ENCODE measurements around the gene NCKAP5. TPM values are rescaled to one million over a fixed set of nuclear protein-coding genes. Genes with fewer than 3 reads are reported as not detected.
A peak's percentile ranks its signal among the peaks of the same experiment; 100 is the strongest.

Gene NCKAP5
- total RNA-seq, 1 experiment from 2014 or later = not detected

- TF ChIP-seq, protein P1, sequence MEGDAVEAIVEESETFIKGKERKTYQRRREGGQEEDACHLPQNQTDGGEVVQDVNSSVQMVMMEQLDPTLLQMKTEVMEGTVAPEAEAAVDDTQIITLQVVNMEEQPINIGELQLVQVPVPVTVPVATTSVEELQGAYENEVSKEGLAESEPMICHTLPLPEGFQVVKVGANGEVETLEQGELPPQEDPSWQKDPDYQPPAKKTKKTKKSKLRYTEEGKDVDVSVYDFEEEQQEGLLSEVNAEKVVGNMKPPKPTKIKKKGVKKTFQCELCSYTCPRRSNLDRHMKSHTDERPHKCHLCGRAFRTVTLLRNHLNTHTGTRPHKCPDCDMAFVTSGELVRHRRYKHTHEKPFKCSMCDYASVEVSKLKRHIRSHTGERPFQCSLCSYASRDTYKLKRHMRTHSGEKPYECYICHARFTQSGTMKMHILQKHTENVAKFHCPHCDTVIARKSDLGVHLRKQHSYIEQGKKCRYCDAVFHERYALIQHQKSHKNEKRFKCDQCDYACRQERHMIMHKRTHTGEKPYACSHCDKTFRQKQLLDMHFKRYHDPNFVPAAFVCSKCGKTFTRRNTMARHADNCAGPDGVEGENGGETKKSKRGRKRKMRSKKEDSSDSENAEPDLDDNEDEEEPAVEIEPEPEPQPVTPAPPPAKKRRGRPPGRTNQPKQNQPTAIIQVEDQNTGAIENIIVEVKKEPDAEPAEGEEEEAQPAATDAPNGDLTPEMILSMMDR (IDR thresholded peaks at IDR 0.05; ENCODE audit: unreplicated experiment) = no peak
- ChIA-PET POLR2A (no interaction called here), CTCF (interaction anchor here (0.6 kb wide), 1 partner anchor 77 kb away, joined by 3 read pairs; no protein-coding TSS in a partner anchor)
- Mint-ChIP-seq H3K27me3 (ENCODE audit: insufficient read depth, unreplicated experiment) (no peaks in the 10 kb centered on the region), H3K4me3 (ENCODE audit: unreplicated experiment) (no peak overlapping the region), H3K4me1 (ENCODE audit: insufficient read depth, unreplicated experiment) (peaks cover 8% of the 10 kb centered on the region), H3K36me3 (ENCODE audit: insufficient read depth, unreplicated experiment) (no peaks in the 10 kb centered on the region), H3K27ac (ENCODE audit: low read depth, unreplicated experiment) (no peak overlapping the region), H3K9me3 (ENCODE audit: unreplicated experiment) (no peaks in the 10 kb centered on the region)
- intact Hi-C loops (cut with micrococcal nuclease) = no loop called here
- DNase-seq (ENCODE audit: unreplicated experiment) = no peak
- no TSS peak for BruUV-seq (replicated peaks)
Observed at GRCh38 chr2:133363884-133364283, 204.4 kb downstream of the NCKAP5 start.

GRCh38 chr2:133362061-133362476, 206.2 kb downstream of the NCKAP5 start:
- Mint-ChIP-seq H3K9me3 (ENCODE audit: unreplicated experiment) (no peaks in the 10 kb centered on the region), H3K4me1 (ENCODE audit: insufficient read depth, unreplicated experiment) (peaks cover 8% of the 10 kb centered on the region), H3K36me3 (ENCODE audit: insufficient read depth, unreplicated experiment) (no peaks in the 10 kb centered on the region), H3K4me3 (ENCODE audit: unreplicated experiment) (peak overlapping the region; percentile 29), H3K27ac (ENCODE audit: low read depth, unreplicated experiment) (peak overlapping the region; percentile 24), H3K27me3 (ENCODE audit: insufficient read depth, unreplicated experiment) (no peaks in the 10 kb centered on the region)
- no peak for DNase-seq (ENCODE audit: unreplicated experiment)
- ChIA-PET POLR2A (interaction anchor here (0.7 kb wide), 2 partner anchors 21 to 326 kb away, joined by 3 to 4 read pairs; no protein-coding TSS in a partner anchor), CTCF (no interaction called here)
- TF ChIP-seq, protein P1 (IDR thresholded peaks at IDR 0.05; ENCODE audit: unreplicated experiment) = no peak
- intact Hi-C loops (cut with micrococcal nuclease) = no loop called here
- BruUV-seq (replicated peaks) = no TSS peak

- ChIA-PET CTCF (no interaction called here), POLR2A (no interaction called here)
- H3K27me3 Mint-ChIP-seq (ENCODE audit: insufficient read depth, unreplicated experiment) = no peaks in the 10 kb centered on the region
- intact Hi-C loops (cut with micrococcal nuclease) = no loop called here
- TF ChIP-seq, protein P1 (IDR thresholded peaks at IDR 0.05; ENCODE audit: unreplicated experiment) = no peak
- H3K9me3 Mint-ChIP-seq (ENCODE audit: unreplicated experiment) = no peaks in the 10 kb centered on the region
- no peak overlapping the region for H3K4me3 Mint-ChIP-seq (ENCODE audit: unreplicated experiment)
- H3K36me3 Mint-ChIP-seq (ENCODE audit: insufficient read depth, unreplicated experiment) = no peaks in the 10 kb centered on the region
- peaks cover 8% of the 10 kb centered on the region for H3K4me1 Mint-ChIP-seq (ENCODE audit: insufficient read depth, unreplicated experiment)
- no peak overlapping the region for H3K27ac Mint-ChIP-seq (ENCODE audit: low read depth, unreplicated experiment)
- BruUV-seq (replicated peaks) = no TSS peak
- DNase-seq (ENCODE audit: unreplicated experiment) = no peak
Observed at GRCh38 chr2:133360882-133361281, 207.4 kb downstream of the NCKAP5 start.

DNA sequence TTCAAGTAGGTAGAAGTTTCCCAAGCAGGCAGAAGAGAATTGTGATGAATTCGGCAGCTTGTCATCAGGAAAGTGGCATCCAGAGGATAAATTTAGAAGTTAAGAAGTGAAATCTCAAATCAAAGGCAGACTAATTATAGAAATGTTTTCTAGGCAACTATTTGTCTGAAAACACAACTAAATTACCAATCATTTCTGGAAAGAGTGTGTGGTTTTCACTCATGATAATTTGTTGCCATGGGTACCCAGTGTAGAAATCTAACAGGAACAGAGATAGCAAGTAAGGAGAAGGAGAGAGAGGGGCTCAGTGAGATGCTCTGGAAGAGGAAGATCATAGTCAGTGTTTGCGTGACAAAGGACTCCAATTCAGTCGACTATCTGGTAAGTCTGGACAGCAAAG, 208.1 kb downstream of the NCKAP5 start:
- no peak for DNase-seq (ENCODE audit: unreplicated experiment)
- TF ChIP-seq, protein P1 (IDR thresholded peaks at IDR 0.05; ENCODE audit: unreplicated experiment) = no peak
- Mint-ChIP-seq H3K4me3 (ENCODE audit: unreplicated experiment) (no peak overlapping the region), H3K9me3 (ENCODE audit: unreplicated experiment) (no peaks in the 10 kb centered on the region), H3K27me3 (ENCODE audit: insufficient read depth, unreplicated experiment) (no peaks in the 10 kb centered on the region), H3K27ac (ENCODE audit: low read depth, unreplicated experiment) (no peak overlapping the region), H3K36me3 (ENCODE audit: insufficient read depth, unreplicated experiment) (no peaks in the 10 kb centered on the region), H3K4me1 (ENCODE audit: insufficient read depth, unreplicated experiment) (peaks cover 8% of the 10 kb centered on the region)
- no TSS peak for BruUV-seq (replicated peaks)
- intact Hi-C loops (cut with micrococcal nuclease) = no loop called here
- ChIA-PET POLR2A (no interaction called here), CTCF (no interaction called here)

Measured in MCF 10A (cell line).